Prostate gland (tissue), 2 donors: Measurements from ENCODE around the gene OR10H5.

Experiments used
- POLR2A ChIP-seq: fragments of 450-650 bp; IDR thresholded peaks from one replicate; pipeline ENCODE4 v1.6.1; 2016; ENCODE audit warnings: antibody characterized with exemption, mild to moderate bottlenecking
- TF ChIP-seq, protein P1 (sequence below), 4 experiments: fragments of 200-600 bp in 2 of 4; fragments of 450-650 bp in 2 of 4; sonication (generic) in 2 of 4; IDR thresholded peaks; 1 replicate in 3 of 4; 2 replicates in 1 of 4; pipeline ENCODE4 v1.5.1; 2016 to 2019; ENCODE audit warnings: antibody characterized with exemption in 4 of 4, mild to moderate bottlenecking in 2 of 4, moderate library complexity in 2 of 4

DNA sequence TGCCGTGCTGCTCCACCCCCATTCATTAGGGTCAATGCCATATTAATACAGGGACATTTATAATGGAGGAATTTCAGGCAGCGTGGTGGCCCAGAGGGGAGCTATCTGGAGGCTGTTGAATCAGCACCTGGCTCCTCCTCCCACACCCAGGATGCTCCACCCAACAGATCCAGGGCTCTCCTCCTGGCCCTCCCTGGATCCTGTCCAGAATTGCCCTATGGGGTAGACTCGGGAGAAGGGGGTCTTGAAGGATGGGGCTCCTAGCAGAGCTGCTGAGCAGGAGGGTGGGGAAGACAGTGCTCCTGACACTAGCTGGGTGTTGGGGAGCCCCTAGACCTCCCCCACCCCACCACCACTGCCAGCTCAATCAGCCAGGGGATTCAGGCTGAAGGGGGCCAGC lies 5.2 kb upstream of the OR10H5 start:
- TF ChIP-seq POLR2A, result no peak
- TF ChIP-seq, protein P1, sequence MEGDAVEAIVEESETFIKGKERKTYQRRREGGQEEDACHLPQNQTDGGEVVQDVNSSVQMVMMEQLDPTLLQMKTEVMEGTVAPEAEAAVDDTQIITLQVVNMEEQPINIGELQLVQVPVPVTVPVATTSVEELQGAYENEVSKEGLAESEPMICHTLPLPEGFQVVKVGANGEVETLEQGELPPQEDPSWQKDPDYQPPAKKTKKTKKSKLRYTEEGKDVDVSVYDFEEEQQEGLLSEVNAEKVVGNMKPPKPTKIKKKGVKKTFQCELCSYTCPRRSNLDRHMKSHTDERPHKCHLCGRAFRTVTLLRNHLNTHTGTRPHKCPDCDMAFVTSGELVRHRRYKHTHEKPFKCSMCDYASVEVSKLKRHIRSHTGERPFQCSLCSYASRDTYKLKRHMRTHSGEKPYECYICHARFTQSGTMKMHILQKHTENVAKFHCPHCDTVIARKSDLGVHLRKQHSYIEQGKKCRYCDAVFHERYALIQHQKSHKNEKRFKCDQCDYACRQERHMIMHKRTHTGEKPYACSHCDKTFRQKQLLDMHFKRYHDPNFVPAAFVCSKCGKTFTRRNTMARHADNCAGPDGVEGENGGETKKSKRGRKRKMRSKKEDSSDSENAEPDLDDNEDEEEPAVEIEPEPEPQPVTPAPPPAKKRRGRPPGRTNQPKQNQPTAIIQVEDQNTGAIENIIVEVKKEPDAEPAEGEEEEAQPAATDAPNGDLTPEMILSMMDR (IDR thresholded peaks at IDR 0.05), result no peak
